Panc1 (cell line): ENCODE measurements around the gene CDK5. TPM values are rescaled to one million over a fixed set of nuclear protein-coding genes. Genes with fewer than 3 reads are reported as not detected.

Experiments
- ATAC-seq: fragments of 200-7000 bp; cut with Tn5 transposase; 2 replicates; pipeline ENCODE4 v1.9.1; 2020; ENCODE audit warnings: mild to moderate bottlenecking, moderate library complexity
- BruUV-seq: library from RNA; stranded (reverse); fragments of 400-500 nt; replicated peaks from 2 replicates; lab custom pipeline; 2021; lab: Mats Ljungman, UMichigan
- CTCF ChIA-PET: fragments of 300-600 bp; sonication (Branson Sonifier 250); formaldehyde crosslinking; loops from one replicate; lab custom pipeline; 2022; ENCODE audit warnings: antibody characterized with exemption; lab: Charles Lee
- POLR2A ChIA-PET: fragments of 300-600 bp; sonication (Branson Sonifier 250); formaldehyde crosslinking; loops from one replicate; lab custom pipeline; 2022; ENCODE audit warnings: antibody characterized with exemption; lab: Charles Lee
- DNase-seq: peaks from one replicate; pipeline ENCODE4 v3.0.0-alpha.2; 2010; ENCODE audit warnings: low read depth, low spot score
- H3K27ac ChIP-seq: 2 replicates; pipeline ENCODE4 v1.5.1; 2011; ENCODE audit warnings: mild to moderate bottlenecking, low read length, inconsistent platforms
- H3K27me3 ChIP-seq: fragments of 200-500 bp; sonication (Bioruptor generic); 2 replicates; pipeline ENCODE4 v1.6.0; 2014; ENCODE audit warnings: low read length, inconsistent platforms; ENCODE audit not compliant: control insufficient read depth, insufficient read depth
- H3K36me3 ChIP-seq: fragments of 200-500 bp; sonication (Bioruptor generic); 2 replicates; pipeline ENCODE4 v1.5.1; 2014; ENCODE audit warnings: inconsistent platforms, mild to moderate bottlenecking, low read length, moderate library complexity; ENCODE audit not compliant: control insufficient read depth, insufficient read depth
- H3K4me1 ChIP-seq: 2 replicates; pipeline ENCODE4 v1.5.1; 2011; ENCODE audit warnings: inconsistent platforms, mild to moderate bottlenecking, low read length, moderate library complexity; ENCODE audit not compliant: control insufficient read depth, insufficient read depth
- H3K4me3 ChIP-seq, 2 experiments: 2 replicates each; pipeline ENCODE4 v1.5.1; 2011 to 2012; ENCODE audit warnings: low read depth in 2 of 2, low read length in 2 of 2, mild to moderate bottlenecking in 2 of 2, inconsistent platforms in 1 of 2, moderate library complexity in 1 of 2
- H3K9me3 ChIP-seq: fragments of 200-500 bp; sonication (Bioruptor generic); 2 replicates; pipeline ENCODE4 v1.5.1; 2014; ENCODE audit warnings: low read depth, mild to moderate bottlenecking, inconsistent platforms, low read length, moderate library complexity; ENCODE audit not compliant: control insufficient read depth, insufficient read depth
- POLR2AphosphoS5 ChIP-seq: IDR thresholded peaks from 2 replicates; pipeline ENCODE4 v1.6.1; 2012; ENCODE audit warnings: mild to moderate bottlenecking, low read depth, low read length, moderate library complexity
- SIN3A ChIP-seq: IDR thresholded peaks from 2 replicates; pipeline ENCODE4 v1.6.1; 2012; ENCODE audit warnings: low read depth, mild to moderate bottlenecking, low read length, moderate library complexity, borderline replicate concordance; ENCODE audit not compliant: insufficient read depth
- TCF7L2 ChIP-seq: IDR thresholded peaks from 2 replicates; pipeline ENCODE4 v1.6.1; 2011; ENCODE audit warnings: mild to moderate bottlenecking, low read depth, low read length, inconsistent platforms
- in situ Hi-C: cut with HindIII; loops from 2 replicates; pipeline ENCODE4 v1.10.0; 2016; ENCODE audit warnings: low sequenced_read_pairs, low pct_unique_long_range_greater_than_20kb
- intact Hi-C: fragments of 100-400 bp; cut with micrococcal nuclease; formaldehyde crosslinking; loops from one replicate; pipeline ENCODE4 v1.10.0; 2022; ENCODE audit not compliant: unreplicated experiment
- total RNA-seq: library from RNA; stranded (reverse); gene quantifications from one replicate; pipeline ENCODE4 v1.2.1, GENCODE V29; 2021; ENCODE audit not compliant: unreplicated experiment
- TF ChIP-seq, protein P1 (sequence below): fragments of 450-650 bp; IDR thresholded peaks from 2 replicates; pipeline ENCODE4 v1.5.1; 2017; ENCODE audit warnings: mild to moderate bottlenecking
- TF ChIP-seq, protein P2 (sequence below), 2 experiments: IDR thresholded peaks; 2 replicates each; pipeline ENCODE4 v1.6.1; 2011 to 2012; ENCODE audit warnings: low read depth in 2 of 2, control low read depth in 1 of 2, low read length in 1 of 2, mild to moderate bottlenecking in 1 of 2, moderate library complexity in 1 of 2; ENCODE audit not compliant: insufficient read depth in 1 of 2

Gene CDK5
- total RNA-seq, 1 experiment from 2014 or later, result 25.6 TPM

DNA sequence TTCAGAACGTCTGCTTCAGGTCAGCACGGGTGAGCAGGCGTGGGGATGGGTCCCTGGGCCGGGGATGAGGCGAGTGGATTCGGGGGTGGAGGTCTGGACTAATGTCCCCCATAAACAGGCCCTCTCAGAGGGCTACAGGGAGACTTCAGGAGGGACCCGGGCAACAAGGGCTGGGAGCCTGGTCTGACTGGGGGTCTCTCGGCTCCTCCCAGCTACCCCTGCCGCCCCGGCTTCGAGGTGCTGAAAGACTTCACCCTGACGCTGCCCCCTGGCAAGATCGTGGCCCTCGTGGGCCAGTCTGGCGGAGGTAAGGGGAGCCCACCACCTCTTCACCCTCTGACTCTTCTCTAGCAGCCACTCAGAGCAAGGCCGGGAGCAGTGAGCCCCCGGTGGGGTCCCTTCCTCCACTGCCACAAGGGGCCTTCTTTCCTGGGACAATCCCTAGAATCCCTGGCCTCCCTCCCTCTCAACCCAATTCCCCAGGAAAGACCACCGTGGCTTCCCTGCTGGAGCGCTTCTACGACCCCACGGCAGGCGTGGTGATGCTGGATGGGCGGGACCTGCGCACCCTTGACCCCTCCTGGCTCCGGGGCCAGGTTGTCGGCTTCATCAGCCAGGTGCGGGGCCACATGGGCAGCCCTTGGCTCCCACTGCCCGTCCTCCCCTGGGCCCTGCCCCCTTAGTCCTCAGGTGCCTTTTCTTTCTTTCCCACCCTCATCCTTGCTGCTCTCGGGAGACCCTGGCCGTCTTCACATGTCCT is 16.9 kb downstream of the CDK5 start:
- no TSS peak for BruUV-seq
- Histone ChIP-seq H3K36me3 (no peaks in the 10 kb centered on the region), H3K9me3 (no peaks in the 10 kb centered on the region), H3K4me1 (peaks cover 15% of the 10 kb centered on the region), H3K4me3 (no peak overlapping the region), H3K27ac (no peak overlapping the region), H3K27me3 (no peaks in the 10 kb centered on the region)
- in situ Hi-C loops, result no loop called here
- ChIA-PET POLR2A (interaction anchor here (1.0 kb wide), 1 partner anchor 13 kb away, joined by 3 read pairs; the partner anchor contains the start of gene ABCB8), CTCF (no interaction called here)
- DNase-seq, result no peak
- no peak for ATAC-seq
- intact Hi-C loops, result no loop called here
- TF ChIP-seq, protein P1, sequence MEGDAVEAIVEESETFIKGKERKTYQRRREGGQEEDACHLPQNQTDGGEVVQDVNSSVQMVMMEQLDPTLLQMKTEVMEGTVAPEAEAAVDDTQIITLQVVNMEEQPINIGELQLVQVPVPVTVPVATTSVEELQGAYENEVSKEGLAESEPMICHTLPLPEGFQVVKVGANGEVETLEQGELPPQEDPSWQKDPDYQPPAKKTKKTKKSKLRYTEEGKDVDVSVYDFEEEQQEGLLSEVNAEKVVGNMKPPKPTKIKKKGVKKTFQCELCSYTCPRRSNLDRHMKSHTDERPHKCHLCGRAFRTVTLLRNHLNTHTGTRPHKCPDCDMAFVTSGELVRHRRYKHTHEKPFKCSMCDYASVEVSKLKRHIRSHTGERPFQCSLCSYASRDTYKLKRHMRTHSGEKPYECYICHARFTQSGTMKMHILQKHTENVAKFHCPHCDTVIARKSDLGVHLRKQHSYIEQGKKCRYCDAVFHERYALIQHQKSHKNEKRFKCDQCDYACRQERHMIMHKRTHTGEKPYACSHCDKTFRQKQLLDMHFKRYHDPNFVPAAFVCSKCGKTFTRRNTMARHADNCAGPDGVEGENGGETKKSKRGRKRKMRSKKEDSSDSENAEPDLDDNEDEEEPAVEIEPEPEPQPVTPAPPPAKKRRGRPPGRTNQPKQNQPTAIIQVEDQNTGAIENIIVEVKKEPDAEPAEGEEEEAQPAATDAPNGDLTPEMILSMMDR, result no peak
- TF ChIP-seq TCF7L2 (no peak), SIN3A (no peak), POLR2AphosphoS5 (no peak)
- TF ChIP-seq, protein P2, sequence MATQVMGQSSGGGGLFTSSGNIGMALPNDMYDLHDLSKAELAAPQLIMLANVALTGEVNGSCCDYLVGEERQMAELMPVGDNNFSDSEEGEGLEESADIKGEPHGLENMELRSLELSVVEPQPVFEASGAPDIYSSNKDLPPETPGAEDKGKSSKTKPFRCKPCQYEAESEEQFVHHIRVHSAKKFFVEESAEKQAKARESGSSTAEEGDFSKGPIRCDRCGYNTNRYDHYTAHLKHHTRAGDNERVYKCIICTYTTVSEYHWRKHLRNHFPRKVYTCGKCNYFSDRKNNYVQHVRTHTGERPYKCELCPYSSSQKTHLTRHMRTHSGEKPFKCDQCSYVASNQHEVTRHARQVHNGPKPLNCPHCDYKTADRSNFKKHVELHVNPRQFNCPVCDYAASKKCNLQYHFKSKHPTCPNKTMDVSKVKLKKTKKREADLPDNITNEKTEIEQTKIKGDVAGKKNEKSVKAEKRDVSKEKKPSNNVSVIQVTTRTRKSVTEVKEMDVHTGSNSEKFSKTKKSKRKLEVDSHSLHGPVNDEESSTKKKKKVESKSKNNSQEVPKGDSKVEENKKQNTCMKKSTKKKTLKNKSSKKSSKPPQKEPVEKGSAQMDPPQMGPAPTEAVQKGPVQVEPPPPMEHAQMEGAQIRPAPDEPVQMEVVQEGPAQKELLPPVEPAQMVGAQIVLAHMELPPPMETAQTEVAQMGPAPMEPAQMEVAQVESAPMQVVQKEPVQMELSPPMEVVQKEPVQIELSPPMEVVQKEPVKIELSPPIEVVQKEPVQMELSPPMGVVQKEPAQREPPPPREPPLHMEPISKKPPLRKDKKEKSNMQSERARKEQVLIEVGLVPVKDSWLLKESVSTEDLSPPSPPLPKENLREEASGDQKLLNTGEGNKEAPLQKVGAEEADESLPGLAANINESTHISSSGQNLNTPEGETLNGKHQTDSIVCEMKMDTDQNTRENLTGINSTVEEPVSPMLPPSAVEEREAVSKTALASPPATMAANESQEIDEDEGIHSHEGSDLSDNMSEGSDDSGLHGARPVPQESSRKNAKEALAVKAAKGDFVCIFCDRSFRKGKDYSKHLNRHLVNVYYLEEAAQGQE (IDR thresholded peaks at IDR 0.05; ENCODE audit: insufficient read depth in 1 of 2, low read depth in 2 of 2, low read length in 1 of 2), result no peak

DNA sequence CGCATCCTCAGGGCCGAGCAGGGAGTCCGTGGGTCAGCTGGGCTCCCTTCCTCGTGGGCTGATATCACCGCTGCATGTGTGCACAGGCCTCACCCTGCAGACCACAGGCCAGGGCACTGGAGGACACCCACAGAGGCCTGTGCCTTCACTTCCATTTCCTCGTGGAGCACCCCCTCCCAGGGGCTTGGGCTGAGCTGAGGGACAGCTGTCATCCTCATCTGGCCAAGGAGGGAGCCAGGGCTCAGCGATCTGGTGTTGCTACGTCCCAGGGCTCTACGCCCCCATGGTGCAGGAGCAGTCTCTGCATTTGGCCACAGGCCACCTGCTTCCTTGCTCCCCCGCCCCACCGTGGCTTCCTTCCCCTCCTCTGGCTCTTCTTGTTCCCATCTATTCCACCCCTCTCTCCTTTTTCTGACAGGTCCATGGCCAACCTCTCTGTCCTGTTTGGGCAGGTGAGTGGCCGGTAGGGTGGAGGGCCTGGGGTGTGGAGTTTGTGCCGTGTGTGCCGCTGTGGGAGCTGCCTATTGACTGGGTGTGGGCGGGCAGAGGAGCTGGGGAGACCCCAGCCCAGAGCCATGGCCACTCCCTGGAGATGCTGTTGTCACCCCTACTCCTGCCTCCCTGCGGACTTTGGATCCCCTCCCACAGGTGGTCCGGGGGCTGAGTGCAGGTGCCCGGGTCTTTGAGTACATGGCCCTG is 17.7 kb downstream of the CDK5 start:
- no peaks in the 10 kb centered on the region for H3K36me3 ChIP-seq
- no peak overlapping the region for H3K4me3 ChIP-seq
- in situ Hi-C loops, result no loop called here
- intact Hi-C loops, result no loop called here
- ChIA-PET CTCF (no interaction called here), POLR2A (interaction anchor here (1.0 kb wide), 1 partner anchor 12 kb away, joined by 3 read pairs; the partner anchor contains the start of gene ABCB8)
- ATAC-seq (peak; percentile 26), DNase-seq (no peak)
- H3K4me1 ChIP-seq, result peaks cover 15% of the 10 kb centered on the region
- H3K9me3 ChIP-seq, result no peaks in the 10 kb centered on the region
- TF ChIP-seq TCF7L2 (no peak), POLR2AphosphoS5 (no peak)
- TF ChIP-seq, protein P1, result no peak
- no TSS peak for BruUV-seq
- H3K27ac ChIP-seq, result no peak overlapping the region
- H3K27me3 ChIP-seq, result no peaks in the 10 kb centered on the region
